NCI-H2107 (cell line): Measurements from ENCODE around the gene KIAA0513.
"Not testable (repeated sequence)": the region's sequence is repeated elsewhere in the genome, so short reads cannot be mapped to it uniquely, and the experiment has no call there.

Experiments used
- DNase-seq: peaks from one replicate; lab custom pipeline; 2025; lab: John Stamatoyannopoulos, UW

KIAA0513 gene

GRCh38 chr16:85029408-85029784 lies 1.8 kb downstream of the KIAA0513 start:
- no peak for DNase-seq

DNA sequence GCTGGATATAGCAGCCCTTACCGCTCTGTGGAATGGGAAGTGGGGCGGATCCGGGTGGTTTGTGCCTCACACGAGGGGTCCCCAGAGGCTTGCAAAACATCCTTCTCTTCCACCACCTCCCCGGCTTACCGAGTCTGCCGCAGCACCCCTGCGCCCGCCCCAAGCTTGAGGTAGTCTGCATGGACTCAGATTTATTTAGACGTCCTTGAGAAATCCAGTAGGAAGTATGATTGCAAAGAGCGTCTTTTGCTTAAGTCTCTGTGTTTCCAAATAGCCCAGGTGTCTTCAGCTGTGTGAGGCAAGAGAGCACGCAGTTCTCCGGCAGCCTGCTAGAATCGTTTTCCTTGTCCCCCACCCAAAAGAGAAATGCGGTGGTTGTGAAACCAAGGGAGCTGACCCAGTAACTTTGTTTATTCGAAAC lies 2.4 kb downstream of the KIAA0513 start:
- no peak for DNase-seq

DNA sequence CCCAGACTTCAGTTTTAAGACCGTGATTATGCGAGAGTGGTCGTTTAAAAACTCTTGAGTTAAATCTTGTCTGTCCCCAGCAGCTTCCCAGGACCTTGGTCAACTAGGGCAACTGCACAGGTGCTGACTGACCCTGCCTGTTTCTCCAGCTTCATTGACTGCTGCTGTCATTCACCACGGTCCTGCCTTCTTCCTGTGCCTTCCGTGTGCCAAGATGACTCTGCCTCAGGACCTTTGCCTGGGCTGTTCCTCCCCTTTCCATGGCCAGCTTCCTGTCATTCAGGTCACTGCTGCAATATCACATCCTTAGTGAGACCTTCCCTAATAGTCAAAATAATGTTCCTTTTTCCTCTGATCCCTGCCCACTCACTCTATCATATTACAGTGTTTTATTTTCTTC lies 3.9 kb downstream of the KIAA0513 start:
- no peak for DNase-seq

GRCh38 chr16:85032187-85032586 lies 4.6 kb downstream of the KIAA0513 start:
- not testable (repeated sequence) for DNase-seq

DNA sequence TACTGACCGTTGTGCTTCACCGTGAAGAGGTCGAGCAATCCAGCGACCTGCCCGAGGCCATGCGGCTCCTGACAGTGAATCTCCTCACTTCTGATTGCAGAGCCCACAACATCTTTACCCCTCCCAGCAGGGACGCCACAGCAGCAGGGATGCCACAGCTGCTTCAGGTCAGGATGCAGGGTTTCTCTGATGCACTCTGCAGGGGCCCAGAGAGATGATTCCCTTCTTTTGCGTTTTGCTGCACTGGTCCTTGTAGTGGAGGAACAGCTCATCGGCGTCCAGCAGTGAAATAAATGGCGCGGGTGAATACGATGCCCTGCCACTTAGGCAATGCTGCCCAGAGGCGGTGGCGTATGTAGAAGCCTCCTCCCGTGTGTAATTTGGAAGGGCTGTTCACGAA lies 5.6 kb downstream of the KIAA0513 start:
- DNase-seq = no peak

GRCh38 chr16:85034591-85035433 lies 7.2 kb downstream of the KIAA0513 start:
- no peak for DNase-seq

DNA sequence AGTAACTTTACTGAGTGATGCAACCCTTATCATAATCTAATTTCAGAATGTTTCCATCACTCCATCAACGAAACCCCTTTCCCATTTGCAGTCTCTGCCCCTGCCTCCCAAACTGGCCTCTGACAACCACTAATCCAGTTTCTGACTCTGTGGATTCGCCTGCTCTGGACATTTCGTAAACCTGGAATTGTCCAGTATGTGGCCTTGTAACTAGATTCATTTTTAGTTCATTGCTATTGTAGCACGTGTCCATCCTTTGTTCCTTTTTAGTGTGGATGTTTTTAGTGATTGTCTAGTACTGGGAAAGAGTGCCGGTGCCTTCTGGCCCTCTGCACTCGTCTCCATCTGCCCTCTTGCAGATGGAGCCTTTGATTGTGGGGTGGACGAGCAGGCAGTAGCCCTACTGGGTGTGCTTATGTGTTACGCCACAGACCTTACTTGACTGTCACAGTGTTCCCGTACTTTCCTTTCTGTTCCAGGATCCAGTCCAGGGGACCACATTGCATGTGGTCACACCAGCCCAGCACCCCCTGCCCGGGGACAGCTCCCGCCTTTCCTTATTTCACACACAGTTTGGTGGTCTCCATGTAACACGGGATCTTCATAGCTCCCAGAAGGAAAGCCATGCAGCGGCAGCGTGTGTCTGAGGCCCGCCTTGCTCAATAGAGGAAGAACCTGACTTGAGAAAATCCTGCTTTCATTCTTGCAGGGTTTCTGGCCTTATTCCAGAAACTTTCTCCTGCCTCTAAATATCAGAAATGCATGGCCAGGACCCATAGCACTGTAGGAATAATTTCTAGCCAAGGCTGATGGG lies 8.8 kb downstream of the KIAA0513 start:
- DNase-seq = no peak

DNA sequence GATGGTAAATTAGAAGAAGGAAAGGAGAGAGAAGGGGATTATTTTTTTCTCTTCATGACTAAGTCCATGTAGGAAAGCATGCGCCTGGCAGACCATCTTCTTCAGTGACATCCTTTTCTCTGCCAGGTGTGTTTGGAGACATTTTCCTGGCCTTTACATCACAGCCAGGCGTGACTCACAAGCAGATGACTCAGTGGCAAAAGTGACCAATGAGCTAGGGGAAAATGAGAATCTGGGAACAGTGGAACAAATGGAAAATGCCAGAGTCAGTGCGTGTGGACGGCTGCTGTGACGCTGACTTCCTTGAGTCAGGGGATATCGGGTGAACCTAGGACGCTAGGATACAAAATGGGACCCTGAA lies 9.4 kb downstream of the KIAA0513 start:
- no peak for DNase-seq

- no peak for DNase-seq
These were observed 10.1 kb downstream of the KIAA0513 start for GRCh38 chr16:85037721-85038120.

DNA sequence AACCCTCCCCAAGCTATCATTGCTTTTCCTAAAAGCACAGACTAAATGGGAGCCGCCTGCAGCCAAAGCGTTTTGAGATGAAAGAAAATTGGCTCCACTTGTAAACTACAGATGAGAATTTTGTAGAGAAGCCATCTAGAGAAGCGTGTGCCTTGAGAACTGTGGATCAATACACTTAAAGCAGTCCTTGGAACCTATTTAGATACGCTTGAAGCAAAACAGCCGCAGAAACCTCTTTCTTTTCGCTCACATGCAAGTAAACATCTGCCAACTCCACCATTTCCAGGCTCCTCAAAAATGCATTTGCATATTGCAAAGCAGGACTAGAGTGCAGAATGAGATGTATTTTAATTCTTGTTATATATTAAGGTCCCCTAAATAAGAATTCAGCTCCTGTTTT lies 13.1 kb downstream of the KIAA0513 start:
- DNase-seq = no peak

- no peak for DNase-seq
These were observed 13.9 kb downstream of the KIAA0513 start for GRCh38 chr16:85041219-85042166.

GRCh38 chr16:85042167-85042526 lies 14.6 kb downstream of the KIAA0513 start:
- DNase-seq = no peak

DNA sequence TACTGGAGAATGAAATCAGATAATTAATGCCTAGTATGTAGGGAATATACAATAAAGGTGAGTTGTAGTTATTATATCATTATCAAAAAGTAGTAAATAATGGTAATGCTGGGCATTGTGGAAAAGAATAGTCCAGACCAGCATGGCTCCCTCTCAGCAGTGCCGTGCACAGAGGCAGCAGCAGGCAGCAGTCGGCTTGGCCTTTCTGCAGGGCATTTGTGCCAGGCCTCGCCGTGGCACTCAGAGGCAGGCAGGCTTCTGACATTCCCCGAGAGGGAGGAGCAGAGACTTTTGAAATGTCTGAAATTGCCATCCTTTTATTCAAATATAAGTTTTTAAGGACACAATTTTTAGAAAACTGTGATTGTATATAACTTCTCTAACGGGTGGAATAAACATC lies 15.0 kb downstream of the KIAA0513 start:
- no peak for DNase-seq

- DNase-seq = no peak
These were observed 17.5 kb downstream of the KIAA0513 start for GRCh38 chr16:85045077-85045476.

DNA sequence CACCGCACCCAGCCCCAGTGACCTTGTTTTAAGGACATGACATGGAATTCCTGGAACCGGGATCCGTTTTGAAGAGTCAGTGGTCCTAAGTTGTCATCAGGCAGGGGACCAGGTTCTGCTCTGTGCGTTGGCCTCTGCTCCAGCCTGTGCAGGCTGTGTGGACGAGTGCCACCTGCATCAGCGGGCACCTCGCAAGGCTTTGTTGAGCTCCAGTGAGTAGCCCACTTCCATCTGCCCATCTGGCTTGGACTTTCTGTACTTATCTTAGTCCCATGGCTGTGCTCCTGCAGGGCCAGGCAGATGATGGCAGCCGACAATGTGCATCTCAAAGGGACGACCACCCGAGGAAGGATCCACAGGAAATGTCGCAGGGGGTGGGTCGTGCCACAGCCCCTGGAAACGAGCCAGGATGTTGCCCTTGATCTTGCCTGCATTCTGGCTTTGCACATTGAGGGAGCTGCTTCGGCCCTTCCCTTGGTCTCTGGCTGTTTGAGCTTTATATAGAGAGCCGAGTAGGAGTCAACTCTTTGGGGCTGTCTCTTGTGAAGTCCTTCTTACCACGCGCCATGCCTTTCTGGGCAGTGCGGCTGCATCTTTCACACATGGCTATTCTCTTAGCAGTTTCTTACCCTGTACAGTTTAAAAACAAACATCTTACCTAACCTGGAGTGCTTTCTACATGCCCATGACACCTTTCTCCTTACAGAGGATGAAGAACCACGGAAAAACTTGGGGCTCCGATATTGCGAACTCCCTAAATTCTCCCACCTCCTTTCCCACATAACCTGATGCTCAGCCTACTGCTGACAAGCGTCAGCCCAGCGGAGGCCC lies 18.3 kb downstream of the KIAA0513 start:
- no peak for DNase-seq

- no peak for DNase-seq
These were observed 18.9 kb downstream of the KIAA0513 start for GRCh38 chr16:85046472-85046916.

DNA sequence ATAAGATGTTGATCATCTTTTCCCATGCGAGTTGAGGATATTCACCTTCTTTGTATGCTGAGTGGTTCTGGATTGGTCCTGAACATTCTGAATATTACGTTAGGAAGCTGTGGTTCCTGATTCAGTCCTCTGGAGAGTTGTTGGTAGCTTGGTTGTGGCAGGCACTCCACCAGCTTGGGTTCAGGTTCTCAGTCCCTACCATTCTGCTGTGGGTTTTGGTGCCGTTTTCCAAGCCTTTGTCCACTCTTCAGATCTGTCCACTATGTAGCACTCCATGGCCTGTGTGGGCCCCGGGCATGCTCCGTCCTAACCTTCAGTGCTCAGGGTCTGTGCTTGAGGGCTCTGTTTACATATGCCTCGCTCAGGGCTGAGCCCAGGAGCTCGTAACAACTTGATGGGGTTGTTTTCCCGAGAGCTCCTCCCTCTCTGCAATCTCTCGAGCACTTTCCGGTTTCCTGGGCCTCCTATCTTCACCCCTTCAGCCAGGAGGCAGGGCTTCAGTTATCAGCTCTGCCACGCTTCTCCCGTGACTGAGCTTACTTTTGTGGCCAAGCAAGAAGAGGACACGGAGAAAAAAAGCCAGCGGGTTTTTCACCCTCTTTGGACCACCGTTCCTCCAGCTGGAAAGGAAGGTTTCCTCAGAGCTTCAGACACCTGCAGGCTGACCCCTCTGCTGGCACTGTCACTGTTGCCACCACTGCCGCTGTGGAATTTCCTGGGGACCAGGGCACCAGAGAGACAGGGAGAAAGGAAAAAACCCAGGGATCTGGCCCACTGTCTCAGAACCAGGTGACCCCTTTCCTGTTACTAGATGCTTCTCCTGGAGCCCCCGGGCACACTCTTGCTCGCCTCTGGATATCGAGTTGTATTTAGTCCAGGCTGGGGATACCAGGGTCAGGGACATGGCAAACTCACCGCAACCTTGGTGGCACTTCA lies 19.6 kb downstream of the KIAA0513 start:
- no peak for DNase-seq

- no peak for DNase-seq
These were observed 20.4 kb downstream of the KIAA0513 start for GRCh38 chr16:85047867-85048455.

DNA sequence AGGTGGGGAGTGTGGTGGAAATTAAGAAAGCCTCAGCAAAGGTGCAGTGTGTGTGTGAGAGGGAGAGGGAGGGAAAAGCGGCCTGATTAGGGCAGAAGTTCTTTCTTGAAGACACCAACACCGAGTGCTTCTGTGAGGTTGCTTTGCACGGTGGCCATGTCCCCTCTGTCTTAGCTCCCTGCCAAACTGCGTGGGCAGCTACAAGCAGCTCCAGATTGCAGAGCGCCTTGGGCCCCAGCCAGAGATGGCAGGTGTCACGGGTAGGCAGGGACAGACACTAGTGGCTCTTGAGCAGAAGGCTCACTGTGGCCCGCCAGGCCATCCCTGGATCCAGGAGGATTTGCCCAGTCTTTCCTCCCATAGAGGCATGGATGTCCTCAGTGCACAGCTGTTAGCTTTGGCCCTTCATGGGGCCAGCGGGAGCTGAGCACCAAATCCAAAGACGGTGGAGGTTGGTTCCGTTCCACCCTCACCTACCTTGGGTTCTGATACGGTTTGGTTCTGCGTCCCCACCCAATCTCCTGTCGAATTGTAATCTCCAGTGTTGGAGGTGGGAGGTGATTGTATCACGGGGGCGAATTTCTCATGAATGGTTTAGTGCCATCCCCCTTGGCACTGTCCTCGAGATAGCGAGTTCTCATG lies 21.4 kb downstream of the KIAA0513 start:
- DNase-seq = no peak
